ENCODE data around the gene XG.
"Not testable (repeated sequence)": the region's sequence is repeated elsewhere in the genome, so short reads cannot be mapped to it uniquely, and the experiment has no call there.

Gene XG, protein sequence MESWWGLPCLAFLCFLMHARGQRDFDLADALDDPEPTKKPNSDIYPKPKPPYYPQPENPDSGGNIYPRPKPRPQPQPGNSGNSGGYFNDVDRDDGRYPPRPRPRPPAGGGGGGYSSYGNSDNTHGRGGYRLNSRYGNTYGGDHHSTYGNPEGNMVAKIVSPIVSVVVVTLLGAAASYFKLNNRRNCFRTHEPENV

DNA sequence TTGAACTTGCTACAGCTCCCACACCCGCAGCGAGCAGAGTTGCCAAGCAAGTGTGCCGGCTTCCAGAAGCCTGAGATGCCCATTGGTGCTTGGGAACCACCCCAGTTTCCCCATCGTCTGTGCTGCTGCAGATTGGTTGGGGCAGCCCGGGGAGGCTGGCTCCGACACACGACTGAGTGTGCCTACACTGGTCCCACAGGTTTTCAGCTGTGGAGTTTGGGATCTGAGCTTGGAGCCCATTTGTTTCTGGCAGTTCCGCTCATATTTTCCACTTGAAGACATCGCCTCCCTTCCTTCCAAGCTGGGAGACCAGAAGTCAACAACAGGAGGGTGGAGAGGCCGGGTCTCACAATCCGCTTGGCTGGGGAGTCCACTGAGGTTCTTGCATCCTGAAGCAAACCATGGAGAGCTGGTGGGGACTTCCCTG lies at the start of gene XG:
TSS of gene XG (plus strand) at position 167 of the 427 bp plus-strand sequence. CDS start at position 402, 235 bp downstream.
- H3K27me3 Mint-ChIP-seq, H3K27ac Mint-ChIP-seq, H3K9me3 Mint-ChIP-seq, ATAC-seq, H3K36me3 Mint-ChIP-seq, H3K4me3 Mint-ChIP-seq, H3K4me1 Mint-ChIP-seq: not testable (repeated sequence)

DNA sequence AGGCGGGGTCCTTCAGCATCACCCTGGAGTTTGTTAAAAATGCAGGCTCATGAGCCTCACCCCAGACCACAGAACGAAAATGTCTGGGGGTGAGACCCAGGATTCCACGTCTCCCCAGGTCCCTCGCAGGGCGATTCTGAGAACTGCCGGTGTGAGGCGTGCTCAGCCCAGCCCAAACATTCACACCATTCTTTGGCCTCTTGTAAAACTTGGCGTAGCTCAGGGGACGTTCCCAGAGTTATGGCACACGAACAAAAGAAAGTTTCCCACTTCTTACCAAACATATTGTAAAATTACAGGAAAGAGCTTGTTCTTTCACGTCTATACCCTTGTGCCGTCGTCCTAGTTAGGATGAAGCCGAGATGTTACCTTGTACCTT lies 47.9 kb upstream of the XG start:
- no peak for ATAC-seq
- H3K36me3 Mint-ChIP-seq = peaks cover 16% of the 10 kb centered on the region
- H3K9me3 Mint-ChIP-seq = peaks cover 9% of the 10 kb centered on the region
- H3K4me3 Mint-ChIP-seq = no peak overlapping the region
- no peak overlapping the region for H3K27ac Mint-ChIP-seq
- H3K4me1 Mint-ChIP-seq = peaks cover 57% of the 10 kb centered on the region
- H3K27me3 Mint-ChIP-seq = no peaks in the 10 kb centered on the region

DNA sequence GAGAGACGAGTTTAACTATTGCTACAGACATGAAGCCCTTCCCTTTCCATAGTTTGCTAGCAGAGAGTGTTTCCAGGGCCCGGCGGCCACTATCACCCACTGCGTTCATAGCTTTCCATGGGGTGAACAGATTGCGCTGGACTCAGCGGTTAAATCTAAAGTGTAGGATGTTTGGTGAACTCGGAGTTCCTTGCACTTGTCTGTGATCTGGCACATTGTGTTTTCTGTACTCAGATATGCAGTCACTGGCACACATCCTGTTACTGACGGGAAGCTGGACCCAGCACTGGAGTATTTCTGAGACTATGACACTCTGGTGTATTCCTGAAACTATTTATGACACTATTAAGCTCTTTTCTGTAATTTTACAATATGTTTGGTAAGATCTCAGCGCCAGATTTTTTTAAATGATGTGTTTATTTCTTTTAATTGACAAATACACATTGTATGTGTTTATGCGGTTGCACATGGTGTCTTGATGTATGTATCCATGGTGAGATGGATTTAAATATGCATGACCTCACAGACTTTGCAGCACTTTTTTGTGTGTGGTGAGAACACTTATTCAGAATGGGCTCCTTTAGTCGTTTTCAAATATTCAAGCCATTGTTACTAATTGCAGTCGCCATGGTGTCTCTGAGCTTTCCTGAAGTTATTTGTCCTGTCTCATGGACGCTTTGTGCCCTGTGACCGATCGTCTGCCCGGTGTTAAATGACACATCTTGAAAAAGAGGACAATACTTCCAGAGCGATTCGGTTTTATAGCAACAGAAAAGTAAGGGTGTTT lies 46.6 kb upstream of the XG start:
- no peak overlapping the region for H3K27ac Mint-ChIP-seq
- no peak for ATAC-seq
- H3K36me3 Mint-ChIP-seq = peaks cover 10% of the 10 kb centered on the region
- H3K9me3 Mint-ChIP-seq = peaks cover 8% of the 10 kb centered on the region
- peaks cover 59% of the 10 kb centered on the region for H3K4me1 Mint-ChIP-seq
- H3K27me3 Mint-ChIP-seq = no peaks in the 10 kb centered on the region
- H3K4me3 Mint-ChIP-seq = no peak overlapping the region

DNA sequence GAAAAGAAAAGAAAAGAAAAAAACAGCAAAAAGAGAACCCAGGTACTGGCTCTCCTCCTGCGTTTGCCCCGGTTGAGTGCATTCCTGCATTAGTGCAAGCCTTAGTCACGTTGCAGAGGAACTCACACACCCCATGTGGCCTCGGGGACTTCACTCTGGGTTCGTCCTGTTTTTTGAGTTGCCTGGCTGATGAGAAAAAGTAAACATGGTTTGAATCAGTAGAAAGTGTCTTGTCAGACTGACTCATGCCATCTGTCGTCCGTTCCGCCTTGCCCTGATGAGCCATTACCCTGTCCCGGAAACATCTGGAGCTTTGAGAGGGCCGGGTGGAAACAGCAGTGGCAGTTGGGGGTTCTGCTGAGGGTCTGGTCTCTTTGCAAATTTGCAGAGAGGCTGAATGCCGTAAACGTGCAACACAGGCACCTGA lies 44.5 kb upstream of the XG start:
- no peaks in the 10 kb centered on the region for H3K27me3 Mint-ChIP-seq
- H3K9me3 Mint-ChIP-seq = no peaks in the 10 kb centered on the region
- H3K4me1 Mint-ChIP-seq = peaks cover 44% of the 10 kb centered on the region
- peak overlapping the region; percentile 78 for H3K27ac Mint-ChIP-seq
- H3K4me3 Mint-ChIP-seq = peak overlapping the region; percentile 59
- no peaks in the 10 kb centered on the region for H3K36me3 Mint-ChIP-seq
- peak; percentile 96 for ATAC-seq

DNA sequence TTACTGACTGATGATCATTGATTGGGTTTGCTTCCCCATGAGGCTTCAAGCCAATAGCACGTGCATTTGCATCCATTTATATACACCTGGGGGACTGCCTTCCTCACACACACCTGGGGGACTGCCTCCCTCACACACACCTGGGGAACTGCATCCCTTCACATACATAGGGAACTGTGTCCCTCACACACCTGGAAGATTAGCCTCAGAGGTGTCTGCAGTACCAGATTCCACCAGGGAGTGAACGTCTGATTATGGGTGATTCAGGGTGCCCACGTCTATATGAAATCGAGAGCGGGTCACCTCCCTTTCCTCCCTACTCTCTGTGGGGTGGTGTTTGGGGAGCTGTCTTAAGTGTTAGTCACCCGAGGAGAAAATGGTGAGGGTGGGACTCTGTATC lies 43.8 kb upstream of the XG start:
- ATAC-seq = no peak
- Mint-ChIP-seq H3K4me3 (no peak overlapping the region), H3K27me3 (no peaks in the 10 kb centered on the region), H3K9me3 (no peaks in the 10 kb centered on the region), H3K27ac (peak overlapping the region; percentile 78), H3K4me1 (peaks cover 42% of the 10 kb centered on the region), H3K36me3 (no peaks in the 10 kb centered on the region)

DNA sequence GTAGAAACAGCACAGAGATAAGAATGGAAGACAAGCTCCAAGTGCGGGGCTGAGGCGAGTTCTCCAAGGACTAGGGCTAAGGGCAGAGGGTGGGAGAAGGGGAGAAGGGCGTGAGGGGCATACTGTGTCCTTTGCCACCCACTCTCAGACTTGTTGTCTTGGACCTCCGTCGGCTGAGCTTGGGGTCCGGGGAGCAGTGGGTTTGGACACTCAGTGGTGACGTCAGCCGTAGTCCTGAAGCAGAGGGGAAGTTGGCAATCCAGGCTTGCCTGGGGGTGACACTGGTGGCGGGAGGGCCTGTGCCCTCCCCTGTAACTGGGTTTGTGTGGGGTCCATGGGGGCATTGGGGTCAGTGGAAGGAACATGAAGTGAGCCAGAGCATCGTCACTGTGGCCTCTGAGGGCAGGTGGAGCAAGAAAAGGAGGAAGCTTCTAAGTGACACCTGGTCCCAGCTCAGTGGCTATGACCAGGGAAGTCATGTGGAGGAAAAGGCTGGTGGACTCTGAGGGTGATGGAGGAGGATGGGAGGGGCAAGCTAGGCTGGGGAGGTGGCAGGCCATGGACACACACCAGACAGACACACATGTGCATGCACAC lies 43.1 kb upstream of the XG start:
- peak overlapping the region; percentile 78 for H3K27ac Mint-ChIP-seq

DNA sequence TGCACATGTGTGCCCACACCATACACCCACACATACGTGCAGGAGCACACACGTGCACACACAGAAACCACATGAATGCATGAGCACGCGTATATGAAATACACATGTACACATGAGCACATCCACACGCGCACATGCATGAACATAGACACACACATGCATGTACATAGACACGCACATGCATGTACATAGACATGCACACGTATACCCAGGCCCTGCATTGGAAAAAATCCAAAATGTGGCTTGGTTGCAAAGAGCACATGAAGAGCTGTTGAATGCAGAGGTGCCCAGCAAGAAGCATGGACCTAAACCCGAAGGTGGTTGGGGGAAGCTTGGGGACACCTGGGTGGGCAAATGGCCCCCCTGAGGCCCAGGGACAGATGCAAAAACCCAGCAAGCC lies 42.3 kb upstream of the XG start:
- no peaks in the 10 kb centered on the region for H3K36me3 Mint-ChIP-seq
- ATAC-seq = no peak
- no peak overlapping the region for H3K4me3 Mint-ChIP-seq
- H3K27me3 Mint-ChIP-seq = no peaks in the 10 kb centered on the region
- peak overlapping the region; percentile 80 for H3K27ac Mint-ChIP-seq
- H3K9me3 Mint-ChIP-seq = no peaks in the 10 kb centered on the region
- H3K4me1 Mint-ChIP-seq = peaks cover 42% of the 10 kb centered on the region

More for the DNA sequence above, 43.1 kb upstream of the XG start:
- H3K4me3 Mint-ChIP-seq = no peak overlapping the region
- H3K9me3 Mint-ChIP-seq = no peaks in the 10 kb centered on the region
- H3K36me3 Mint-ChIP-seq = no peaks in the 10 kb centered on the region
- peak; percentile 47 for ATAC-seq
- H3K4me1 Mint-ChIP-seq = peaks cover 42% of the 10 kb centered on the region
- no peaks in the 10 kb centered on the region for H3K27me3 Mint-ChIP-seq

DNA sequence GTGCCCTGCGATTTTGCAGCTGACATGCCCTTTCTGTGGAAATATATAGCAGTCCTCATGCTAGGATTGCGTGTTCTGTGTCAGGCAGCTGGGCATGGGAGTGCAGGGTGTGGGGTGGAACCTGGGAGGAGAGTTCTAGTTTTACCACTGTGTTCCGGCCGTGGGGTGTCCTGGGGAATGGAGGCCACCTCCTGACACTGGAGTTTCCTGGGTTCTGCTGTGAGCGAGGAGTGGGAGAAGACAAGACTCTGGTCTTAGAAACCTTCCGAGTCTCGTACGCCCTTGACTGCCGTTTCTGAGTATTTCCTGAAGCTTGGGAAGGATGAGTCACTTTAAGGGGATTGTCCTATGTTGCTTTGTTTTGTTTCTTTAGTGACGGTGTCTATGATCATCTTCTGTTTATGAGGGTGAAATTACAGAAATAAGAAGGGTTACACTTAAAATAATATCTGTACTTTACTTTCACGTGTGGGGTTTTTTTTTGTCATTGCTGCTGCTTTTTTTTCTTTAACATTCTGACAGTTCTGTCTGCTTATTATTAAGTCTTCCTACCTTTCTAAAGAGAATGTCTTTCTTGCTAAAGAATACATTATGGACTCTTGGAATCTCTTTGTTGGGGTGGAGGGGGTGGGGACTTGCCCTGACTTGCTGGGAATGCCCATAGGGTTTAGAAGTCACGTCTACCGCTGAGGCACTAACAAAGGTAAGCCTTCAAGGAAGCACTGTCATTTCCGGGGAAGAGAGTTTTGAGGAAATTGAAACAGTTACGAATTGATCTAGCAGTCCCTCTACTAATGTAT lies 41.6 kb upstream of the XG start:
- H3K4me1 Mint-ChIP-seq = peaks cover 42% of the 10 kb centered on the region
- H3K4me3 Mint-ChIP-seq = peak overlapping the region; percentile 61
- H3K27ac Mint-ChIP-seq = peak overlapping the region; percentile 80
- H3K27me3 Mint-ChIP-seq = no peaks in the 10 kb centered on the region
- H3K36me3 Mint-ChIP-seq = peaks cover 5% of the 10 kb centered on the region
- H3K9me3 Mint-ChIP-seq = no peaks in the 10 kb centered on the region
- no peak for ATAC-seq

DNA sequence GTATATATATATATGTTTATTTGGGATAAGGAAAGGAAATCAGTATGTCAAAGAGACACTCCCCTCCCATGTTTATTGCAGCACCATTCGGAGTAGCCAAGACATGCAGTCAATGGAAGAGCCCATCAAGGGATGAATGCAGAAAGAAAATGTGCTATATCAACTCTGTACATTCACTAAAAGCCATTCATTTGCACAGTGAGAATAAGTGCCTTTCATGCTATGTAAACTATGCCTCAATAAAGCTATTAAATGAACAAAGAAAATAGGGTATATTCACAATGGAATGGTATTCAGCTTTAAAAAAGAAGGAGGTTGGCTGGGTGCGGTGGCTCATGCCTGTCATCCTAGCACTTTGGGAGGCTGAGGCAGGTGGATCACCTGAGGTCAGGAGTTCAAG lies 40.4 kb upstream of the XG start:
- Mint-ChIP-seq H3K27ac (no peak overlapping the region), H3K36me3 (peaks cover 17% of the 10 kb centered on the region), H3K4me1 (peaks cover 42% of the 10 kb centered on the region)

DNA sequence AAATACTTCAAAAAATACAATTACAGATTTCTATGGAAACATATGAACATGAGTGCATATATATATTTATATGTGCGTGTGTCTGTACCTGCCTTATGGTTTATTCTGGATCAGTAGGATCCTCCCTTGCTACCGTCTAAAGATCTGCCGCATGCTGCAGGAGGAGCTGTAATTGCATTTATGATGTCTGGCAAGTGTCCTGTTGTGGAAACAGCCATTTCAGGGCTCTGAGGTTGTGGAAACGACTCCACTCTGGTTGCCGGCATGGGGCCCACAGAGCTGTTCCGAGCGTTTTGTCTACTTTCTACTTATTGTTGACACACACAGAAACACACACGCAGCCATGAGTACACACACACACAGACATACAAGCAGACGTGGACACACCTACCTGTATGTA lies 39.4 kb upstream of the XG start:
- no peaks in the 10 kb centered on the region for H3K27me3 Mint-ChIP-seq
- no peak overlapping the region for H3K4me3 Mint-ChIP-seq
- H3K36me3 Mint-ChIP-seq = peaks cover 23% of the 10 kb centered on the region
- no peak for ATAC-seq
- H3K27ac Mint-ChIP-seq = no peak overlapping the region
- peaks cover 34% of the 10 kb centered on the region for H3K4me1 Mint-ChIP-seq
- H3K9me3 Mint-ChIP-seq = no peaks in the 10 kb centered on the region

More for the DNA sequence above, 40.4 kb upstream of the XG start:
- Mint-ChIP-seq H3K27me3 (no peaks in the 10 kb centered on the region), H3K9me3 (no peaks in the 10 kb centered on the region), H3K4me3 (no peak overlapping the region)
- ATAC-seq = no peak

DNA sequence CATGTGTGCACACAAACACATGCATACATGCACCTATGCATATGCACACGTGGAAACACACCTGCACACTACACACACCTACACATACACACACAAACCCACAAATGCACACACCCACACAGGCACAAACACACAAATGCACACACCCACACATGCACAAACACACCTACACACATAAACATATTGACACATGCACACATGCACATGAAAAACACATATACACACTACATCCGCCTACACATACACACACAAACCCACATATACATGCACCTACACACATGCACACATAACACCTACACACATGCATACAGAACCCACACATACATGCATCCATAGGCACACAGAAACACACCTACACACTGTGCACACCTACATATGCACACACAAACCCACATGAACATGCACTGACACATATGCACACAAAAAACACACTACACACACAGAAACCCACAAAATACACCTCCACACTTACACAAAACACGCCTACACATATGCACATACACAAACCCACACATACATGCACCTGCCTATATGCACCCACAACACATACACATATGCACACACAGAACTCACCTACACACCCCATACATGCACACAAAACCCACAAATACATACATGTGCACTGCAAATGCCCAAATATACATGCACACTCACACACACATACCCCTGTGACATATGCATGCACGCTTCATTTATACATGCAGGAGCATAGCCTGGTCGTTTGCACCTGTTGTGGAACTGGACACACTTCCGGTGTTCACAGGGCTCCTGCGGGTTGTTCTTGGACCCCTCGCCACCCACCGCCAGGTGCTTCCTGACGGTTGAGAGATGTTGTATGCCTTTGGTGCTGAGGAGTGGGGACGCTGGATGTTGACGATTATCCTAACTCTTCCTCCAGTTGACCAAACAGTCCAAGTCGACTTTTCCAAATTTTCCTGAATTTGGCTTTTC lies 38.7 kb upstream of the XG start:
- Mint-ChIP-seq H3K4me1 (peaks cover 27% of the 10 kb centered on the region), H3K9me3 (no peaks in the 10 kb centered on the region), H3K27me3 (no peaks in the 10 kb centered on the region), H3K36me3 (peaks cover 31% of the 10 kb centered on the region), H3K27ac (no peak overlapping the region), H3K4me3 (no peak overlapping the region)
- no peak for ATAC-seq

DNA sequence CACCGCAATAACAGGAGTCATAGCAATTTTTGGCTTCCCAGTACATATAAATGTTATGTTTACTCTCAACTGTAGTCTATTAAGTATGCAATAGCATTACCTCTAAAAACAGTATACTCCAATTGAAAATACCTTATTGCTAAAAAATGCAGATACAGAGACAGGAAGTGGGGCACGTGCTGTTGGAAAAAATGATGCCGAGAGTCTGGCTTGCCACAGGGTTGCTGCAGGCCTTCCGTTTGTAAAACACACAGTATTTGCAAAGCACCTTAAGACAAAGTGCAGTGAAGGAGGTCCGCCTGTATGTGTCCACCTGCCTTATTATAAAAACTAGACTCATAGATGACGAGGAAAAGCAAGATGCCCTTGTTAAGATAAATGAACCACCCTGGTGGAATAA lies 37.3 kb upstream of the XG start:
- Mint-ChIP-seq H3K4me1 (peaks cover 13% of the 10 kb centered on the region), H3K4me3 (no peak overlapping the region), H3K27ac (no peak overlapping the region), H3K9me3 (no peaks in the 10 kb centered on the region), H3K36me3 (peaks cover 45% of the 10 kb centered on the region), H3K27me3 (no peaks in the 10 kb centered on the region)
- no peak for ATAC-seq

DNA sequence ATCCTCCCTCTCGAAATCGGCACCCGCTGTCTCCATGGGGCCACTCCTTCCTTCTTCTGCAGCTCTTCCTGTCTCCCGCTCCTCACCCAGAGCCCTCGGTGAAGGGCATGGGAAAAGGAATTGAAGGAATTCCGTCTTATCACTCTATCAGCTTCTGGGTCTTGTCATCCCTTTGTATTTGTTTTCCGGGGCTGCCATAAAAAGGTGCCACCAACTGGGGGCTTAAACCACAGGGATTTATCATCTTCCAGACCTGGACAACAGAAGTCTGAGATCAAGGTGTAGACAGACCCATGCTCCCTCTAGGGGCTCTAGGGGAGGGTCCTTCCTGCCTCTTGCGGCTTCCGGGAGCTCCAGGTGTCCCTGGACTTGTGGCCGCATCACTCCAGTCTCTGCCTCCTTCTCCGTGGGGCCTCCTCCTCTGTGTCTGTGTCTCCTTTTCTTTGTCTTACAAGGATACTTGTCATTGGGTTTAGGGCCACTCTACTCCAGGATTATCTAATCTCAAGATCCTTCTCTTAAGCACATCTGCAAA lies 36.7 kb upstream of the XG start:
- no peak overlapping the region for H3K4me3 Mint-ChIP-seq
- H3K36me3 Mint-ChIP-seq = peaks cover 50% of the 10 kb centered on the region
- H3K4me1 Mint-ChIP-seq = peaks cover 7% of the 10 kb centered on the region
- no peaks in the 10 kb centered on the region for H3K9me3 Mint-ChIP-seq
- H3K27ac Mint-ChIP-seq = no peak overlapping the region
- no peak for ATAC-seq
- no peaks in the 10 kb centered on the region for H3K27me3 Mint-ChIP-seq

DNA sequence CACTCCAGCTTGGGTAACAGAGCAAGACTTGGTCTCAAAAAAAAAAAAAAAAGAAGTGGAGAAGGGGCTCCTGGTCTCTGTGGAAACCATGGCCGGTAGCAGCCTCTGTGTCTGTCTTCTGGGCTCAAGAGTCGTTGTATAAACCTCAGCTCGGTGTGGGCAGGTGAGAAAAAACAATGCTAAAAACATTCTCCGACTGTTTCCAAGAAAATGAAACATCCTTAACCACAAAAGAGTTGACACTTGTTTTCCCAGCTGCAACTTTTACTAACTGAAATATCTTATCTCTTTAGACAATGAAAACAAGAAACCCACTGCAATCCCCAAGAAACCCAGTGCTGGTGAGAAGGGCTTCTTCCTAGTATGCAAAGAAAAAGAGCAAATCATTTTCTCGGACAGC lies 34.5 kb upstream of the XG start:
- Mint-ChIP-seq H3K27me3 (no peaks in the 10 kb centered on the region), H3K36me3 (peaks cover 55% of the 10 kb centered on the region), H3K9me3 (no peaks in the 10 kb centered on the region), H3K4me3 (no peak overlapping the region), H3K4me1 (no peaks in the 10 kb centered on the region), H3K27ac (no peak overlapping the region)
- ATAC-seq = no peak

Data from stimulated activated memory B cell treated with anti-CD40 and anti-IgM and Interleukin-4, amounts not matched to agents 10 μg/mL and 1 μg/mL and 100 μg/mL, for 72 hours (primary cell).